Smooth muscle cell (in vitro differentiated cells): Measurements from ENCODE around the gene CCDC24. TPM values are rescaled to one million over a fixed set of nuclear protein-coding genes. Genes with fewer than 3 reads are reported as not detected.
A peak's percentile ranks its signal among the peaks of the same experiment; 100 is the strongest.

Experiments
- DNase-seq: peaks from one replicate; lab custom pipeline; 2025; ENCODE audit not compliant: unreplicated experiment; lab: John Stamatoyannopoulos, UW
- H2AFZ ChIP-seq: fragments of 200-600 bp; sonication (generic); 2 replicates; pipeline ENCODE4 v1.6.0; 2016; ENCODE audit warnings: antibody characterized with exemption, low read depth, mild to moderate bottlenecking
- H3F3A ChIP-seq: fragments of 200-600 bp; sonication (generic); 2 replicates; pipeline ENCODE4 v1.6.0; 2017; ENCODE audit warnings: antibody characterized with exemption, low read depth
- H3K27ac ChIP-seq: fragments of 200-600 bp; sonication (generic); 2 replicates; pipeline ENCODE4 v1.5.1; 2016; ENCODE audit warnings: low read depth, mild to moderate bottlenecking
- H3K27me3 ChIP-seq: fragments of 200-600 bp; sonication (generic); 2 replicates; pipeline ENCODE4 v1.6.1; 2016; ENCODE audit warnings: low read depth, mild to moderate bottlenecking
- H3K36me3 ChIP-seq: fragments of 200-600 bp; sonication (generic); 2 replicates; pipeline ENCODE4 v1.5.1; 2016; ENCODE audit warnings: low read depth
- H3K4me1 ChIP-seq: fragments of 200-600 bp; sonication (generic); 2 replicates; pipeline ENCODE4 v1.5.1; 2016; ENCODE audit warnings: low read depth
- H3K4me2 ChIP-seq: fragments of 200-600 bp; sonication (generic); 2 replicates; pipeline ENCODE4 v1.6.0; 2016; ENCODE audit warnings: mild to moderate bottlenecking
- H3K4me3 ChIP-seq: fragments of 200-600 bp; sonication (generic); 2 replicates; pipeline ENCODE4 v1.5.1; 2016; ENCODE audit warnings: mild to moderate bottlenecking
- H3K79me2 ChIP-seq: fragments of 200-600 bp; sonication (generic); 2 replicates; pipeline ENCODE4 v1.6.0; 2016; ENCODE audit warnings: low read depth, mild to moderate bottlenecking
- H3K9ac ChIP-seq: fragments of 200-600 bp; sonication (generic); 2 replicates; pipeline ENCODE4 v1.6.0; 2016; ENCODE audit warnings: low read depth
- H3K9me3 ChIP-seq: fragments of 200-600 bp; sonication (generic); replicated peaks from 2 replicates; pipeline ENCODE4 v1.5.1; 2016; ENCODE audit warnings: low read depth
- H4K20me1 ChIP-seq: fragments of 200-600 bp; sonication (generic); 2 replicates; pipeline ENCODE4 v1.6.0; 2016; ENCODE audit warnings: low read depth
- WGBS: methylation state at CpG from one replicate; pipeline ENCODE4 v1.1.7; 2016; ENCODE audit warnings: low lambda C conversion rate; 5-methylcytosine and 5-hydroxymethylcytosine counted together
- polyA plus RNA-seq: library from polyadenylated mRNA; unstranded; fragments of >200 nt; fragmentation: Nextera tagmentation; extraction: Ambion mirVana; gene quantifications from 2 replicates; pipeline ENCODE4 v1.2.1, GENCODE V29; 2016
- total RNA-seq: library from RNA; depleted of rRNA; stranded (reverse); fragments of >200 nt; gene quantifications from 2 replicates; pipeline ENCODE4 v1.2.3, GENCODE V29; 2014
- TF ChIP-seq, protein P1 (sequence below): fragments of 200-600 bp; sonication (generic); IDR thresholded peaks from 2 replicates; pipeline ENCODE4 v1.5.1; 2017; ENCODE audit warnings: borderline replicate concordance, mild to moderate bottlenecking, antibody characterized with exemption; ENCODE audit not compliant: insufficient read depth, poor library complexity, severe bottlenecking

CCDC24 gene
- total and polyA plus RNA-seq, 2 experiments from 2014 or later, result 6.5 to 11.4 TPM

DNA sequence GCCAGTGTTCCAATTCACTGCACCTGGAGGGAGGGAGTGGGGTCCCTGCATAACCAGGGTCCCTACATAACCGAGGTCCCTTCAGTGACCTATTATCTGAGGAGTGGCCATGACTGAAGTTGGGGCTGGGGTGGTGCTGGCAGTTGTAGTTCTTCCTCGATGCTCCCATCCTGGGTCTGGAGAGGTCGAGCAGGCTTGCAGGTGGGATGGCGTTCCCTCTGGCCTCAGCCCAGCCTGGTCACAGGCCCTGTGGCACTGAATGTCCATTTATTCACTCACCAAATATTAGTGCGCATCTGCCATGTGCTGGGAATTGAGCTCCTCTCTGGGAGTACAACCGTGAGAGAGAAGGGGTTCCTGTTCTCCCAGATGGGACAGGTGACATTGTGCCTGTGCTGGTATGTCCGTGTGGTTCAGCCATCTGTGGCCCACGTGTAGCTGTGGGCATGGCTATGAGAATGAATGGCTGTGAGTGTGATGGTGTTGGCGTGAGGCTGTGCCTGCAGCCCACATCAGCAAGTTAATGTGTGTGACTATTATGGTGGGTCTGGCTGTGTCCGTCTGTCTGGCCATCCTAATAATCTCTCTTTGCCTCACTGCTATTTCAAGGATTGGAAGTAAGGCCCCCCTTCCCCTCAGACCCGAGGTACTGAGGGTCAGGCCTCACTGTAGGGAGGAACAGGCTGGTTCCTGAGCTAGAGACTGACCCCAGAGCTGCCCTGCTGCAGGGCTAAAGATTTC is 43.7 kb downstream of the CCDC24 start:
- Histone ChIP-seq H3F3A (peaks cover 5% of the 10 kb centered on the region), H3K4me1 (peaks cover 11% of the 10 kb centered on the region), H3K27me3 (no peaks in the 10 kb centered on the region), H3K4me3 (no peak overlapping the region), H3K4me2 (no peak overlapping the region), H3K79me2 (no peaks in the 10 kb centered on the region), H2AFZ (no peak overlapping the region), H3K9ac (no peak overlapping the region), H3K9me3 (no peaks in the 10 kb centered on the region), H4K20me1 (no peaks in the 10 kb centered on the region), H3K36me3 (no peaks in the 10 kb centered on the region), H3K27ac (no peak overlapping the region)
- TF ChIP-seq, protein P1, sequence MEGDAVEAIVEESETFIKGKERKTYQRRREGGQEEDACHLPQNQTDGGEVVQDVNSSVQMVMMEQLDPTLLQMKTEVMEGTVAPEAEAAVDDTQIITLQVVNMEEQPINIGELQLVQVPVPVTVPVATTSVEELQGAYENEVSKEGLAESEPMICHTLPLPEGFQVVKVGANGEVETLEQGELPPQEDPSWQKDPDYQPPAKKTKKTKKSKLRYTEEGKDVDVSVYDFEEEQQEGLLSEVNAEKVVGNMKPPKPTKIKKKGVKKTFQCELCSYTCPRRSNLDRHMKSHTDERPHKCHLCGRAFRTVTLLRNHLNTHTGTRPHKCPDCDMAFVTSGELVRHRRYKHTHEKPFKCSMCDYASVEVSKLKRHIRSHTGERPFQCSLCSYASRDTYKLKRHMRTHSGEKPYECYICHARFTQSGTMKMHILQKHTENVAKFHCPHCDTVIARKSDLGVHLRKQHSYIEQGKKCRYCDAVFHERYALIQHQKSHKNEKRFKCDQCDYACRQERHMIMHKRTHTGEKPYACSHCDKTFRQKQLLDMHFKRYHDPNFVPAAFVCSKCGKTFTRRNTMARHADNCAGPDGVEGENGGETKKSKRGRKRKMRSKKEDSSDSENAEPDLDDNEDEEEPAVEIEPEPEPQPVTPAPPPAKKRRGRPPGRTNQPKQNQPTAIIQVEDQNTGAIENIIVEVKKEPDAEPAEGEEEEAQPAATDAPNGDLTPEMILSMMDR, result no peak
- DNase-seq, result no peak
- 84% methylated on average over 11 of the region's 11 CpGs for WGBS

DNA sequence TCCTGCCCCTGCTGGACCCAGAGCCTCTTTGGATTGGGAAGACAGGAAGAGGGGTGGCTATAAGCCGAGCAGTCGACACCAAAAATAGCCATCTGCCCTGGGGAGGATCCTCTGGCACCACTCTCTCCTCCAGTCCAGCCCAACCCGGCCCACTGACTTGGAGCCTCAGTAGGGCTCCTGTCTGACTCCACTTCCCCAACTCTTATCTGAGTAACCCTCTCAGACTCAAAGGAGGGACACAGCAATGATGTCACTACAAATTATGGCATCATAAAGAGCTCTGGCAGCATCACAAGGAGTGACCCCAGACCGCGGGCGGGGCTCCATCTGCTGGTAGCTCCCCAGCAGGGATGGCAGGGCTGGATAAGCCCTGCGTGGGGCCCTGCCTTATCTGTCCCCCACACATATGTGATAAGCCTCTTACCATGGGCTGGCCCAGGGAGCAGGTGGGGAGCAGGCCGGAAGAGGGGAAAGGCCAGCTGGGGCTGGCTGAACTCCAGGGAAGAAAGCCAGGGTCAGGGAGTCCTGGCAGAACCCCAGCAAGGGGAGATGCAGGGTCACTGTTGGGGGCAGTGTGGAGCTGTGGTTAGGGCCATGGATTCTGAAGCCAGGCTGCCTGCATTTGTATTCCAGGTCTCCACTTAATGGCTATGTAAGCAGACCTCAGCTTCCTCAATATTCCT is 44.5 kb downstream of the CCDC24 start:
- H3K27me3 ChIP-seq, result no peaks in the 10 kb centered on the region
- WGBS, result 63% methylated on average over 8 of the region's 8 CpGs
- no peaks in the 10 kb centered on the region for H3K9me3 ChIP-seq
- no peak for DNase-seq
- TF ChIP-seq, protein P1, result no peak
- H3K9ac ChIP-seq, result no peak overlapping the region
- H4K20me1 ChIP-seq, result no peaks in the 10 kb centered on the region
- H3K4me3 ChIP-seq, result no peak overlapping the region
- H3F3A ChIP-seq, result peaks cover 5% of the 10 kb centered on the region
- no peak overlapping the region for H2AFZ ChIP-seq
- H3K4me2 ChIP-seq, result no peak overlapping the region
- no peaks in the 10 kb centered on the region for H3K79me2 ChIP-seq
- H3K27ac ChIP-seq, result no peak overlapping the region
- no peaks in the 10 kb centered on the region for H3K36me3 ChIP-seq
- H3K4me1 ChIP-seq, result peaks cover 11% of the 10 kb centered on the region

DNA sequence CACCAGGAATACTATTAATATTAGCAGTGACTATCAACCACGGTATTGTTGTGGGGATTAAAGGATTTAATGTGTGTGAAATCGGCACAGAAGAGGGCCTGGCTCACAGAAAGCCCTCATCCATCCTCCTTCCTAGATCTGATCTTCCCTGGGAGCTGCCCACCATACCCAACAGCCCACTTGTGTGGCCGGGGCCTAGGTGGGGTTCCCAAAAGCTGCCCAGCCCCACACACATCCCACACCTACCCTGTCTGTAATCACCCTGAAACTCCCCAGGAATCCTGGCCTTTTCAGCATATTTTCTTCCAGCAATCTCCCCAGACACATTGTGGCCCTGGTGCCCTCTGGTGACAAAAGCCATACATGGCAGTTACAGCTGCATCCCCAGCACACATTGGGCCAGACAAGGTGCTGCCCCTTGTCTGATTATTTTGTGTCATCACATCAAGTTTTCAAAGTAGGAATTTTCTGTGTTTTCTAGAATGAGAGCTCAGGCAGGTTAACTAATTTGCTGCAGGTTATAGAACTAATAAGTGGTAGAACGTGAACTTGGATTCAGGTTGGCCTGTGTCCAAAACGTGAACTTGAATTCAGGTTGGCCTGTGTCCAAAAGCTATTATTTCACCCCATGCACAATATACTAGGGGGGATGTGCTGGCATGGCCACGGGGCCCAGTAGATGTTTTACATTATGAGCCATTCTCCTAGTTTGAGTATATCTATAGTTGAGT is 45.2 kb downstream of the CCDC24 start:
- DNase-seq, result peak; percentile 10
- Histone ChIP-seq H3F3A (peaks cover under 1% of the 10 kb centered on the region), H3K79me2 (no peaks in the 10 kb centered on the region), H3K27me3 (no peaks in the 10 kb centered on the region), H3K9me3 (no peaks in the 10 kb centered on the region), H3K4me1 (peaks cover 10% of the 10 kb centered on the region), H3K36me3 (no peaks in the 10 kb centered on the region), H2AFZ (no peak overlapping the region), H3K4me2 (no peak overlapping the region), H4K20me1 (no peaks in the 10 kb centered on the region), H3K4me3 (no peak overlapping the region), H3K27ac (no peak overlapping the region), H3K9ac (no peak overlapping the region)
- WGBS, result 39% methylated on average over 6 of the region's 6 CpGs
- TF ChIP-seq, protein P1, result peak; percentile 71
